Naive B cell (primary cell): ENCODE results near the gene SNX18. TPM values are rescaled to one million over a fixed set of nuclear protein-coding genes. Genes with fewer than 3 reads are reported as not detected.

ENCODE experiments used
- ATAC-seq, 2 donors: fragments of 150-1000 bp; cut with Tn5 transposase; 2 replicates each; pipeline ENCODE4 v1.10.0; 2021; ENCODE audit warnings: low read depth in 2 of 2, mild to moderate bottlenecking in 2 of 2, moderate library complexity in 2 of 2
- DNase-seq: peaks from one replicate; pipeline ENCODE4 v3.0.0; 2022
- H3K27ac Mint-ChIP-seq, 6 donors: one replicate each; pipeline ENCODE4 v1.8.0; 2020 to 2022; ENCODE audit warnings: mild to moderate bottlenecking in 6 of 6, mixed read lengths in 6 of 6, moderate library complexity in 5 of 6, inconsistent platforms in 2 of 6
- H3K27me3 Mint-ChIP-seq, 3 donors: one replicate each; pipeline ENCODE4 v1.8.0; 2021 to 2022; ENCODE audit warnings: mixed read lengths in 3 of 3, mild to moderate bottlenecking in 1 of 3
- H3K36me3 Mint-ChIP-seq, 2 donors: one replicate each; pipeline ENCODE4 v1.8.0; 2020 to 2022; ENCODE audit warnings: mixed read lengths in 2 of 2, inconsistent platforms in 1 of 2, mild to moderate bottlenecking in 1 of 2
- H3K4me1 Mint-ChIP-seq, 3 donors: one replicate each; pipeline ENCODE4 v1.8.0; 2020 to 2022; ENCODE audit warnings: mixed read lengths in 3 of 3, inconsistent platforms in 1 of 3, mild to moderate bottlenecking in 1 of 3, moderate library complexity in 1 of 3
- H3K4me3 Mint-ChIP-seq, 8 donors: one replicate each; pipeline ENCODE4 v1.8.0; 2020 to 2022; ENCODE audit warnings: mild to moderate bottlenecking in 8 of 8, mixed read lengths in 8 of 8, moderate library complexity in 8 of 8, inconsistent platforms in 2 of 8
- H3K9me3 Mint-ChIP-seq, 7 donors: one replicate each; pipeline ENCODE4 v1.8.0; 2020 to 2022; ENCODE audit warnings: mixed read lengths in 7 of 7, mild to moderate bottlenecking in 5 of 7, inconsistent platforms in 2 of 7, moderate library complexity in 1 of 7
- polyA plus RNA-seq, 6 donors: library from polyadenylated mRNA; unstranded; fragments of 300-500 nt; fragmentation: Illumina TruSeq; gene quantifications; one replicate each; pipeline ENCODE4 v1.2.3, GENCODE V29; 2021; ENCODE audit warnings: low read depth in 6 of 6

SNX18 gene
- polyA plus RNA-seq, 6 donors from 2014 or later, result 0.74 to 10.2 (median 7.6) TPM

GRCh38 chr5:54521856-54522479 is 4.4 kb downstream of the SNX18 start:
- Mint-ChIP-seq H3K4me3 (peak overlapping the region; percentile 87 to 100 (median 96)), H3K27me3 (no peaks in the 10 kb centered on the region), H3K27ac (peak overlapping the region in 3 of 6 donors; percentile 59 to 90 (median 74)), H3K4me1 (peaks cover 39 to 66% (median 59%) of the 10 kb centered on the region in 3 donors), H3K36me3 (peaks cover 0 to 27% of the 10 kb centered on the region in 2 donors), H3K9me3 (no peaks in the 10 kb centered on the region)
- no peak for ATAC-seq
- DNase-seq, result no peak

GRCh38 chr5:54523534-54523933 is 6.0 kb downstream of the SNX18 start:
- Mint-ChIP-seq H3K27me3 (no peaks in the 10 kb centered on the region), H3K4me1 (peaks cover 33 to 61% (median 56%) of the 10 kb centered on the region in 3 donors), H3K9me3 (no peaks in the 10 kb centered on the region), H3K4me3 (peak overlapping the region in 7 of 8 donors; percentile 56 to 100 (median 81)), H3K27ac (peak overlapping the region in 4 of 6 donors; percentile 26 to 77 (median 50)), H3K36me3 (peaks cover 0 to 27% of the 10 kb centered on the region in 2 donors)
- DNase-seq (no peak), ATAC-seq (no peak)

- peaks cover 0 to 27% of the 10 kb centered on the region in 2 donors for H3K36me3 Mint-ChIP-seq
- no peak for ATAC-seq
- no peaks in the 10 kb centered on the region for H3K9me3 Mint-ChIP-seq
- H3K27ac Mint-ChIP-seq, result peak overlapping the region in 3 of 6 donors; percentile 48 to 77 (median 62)
- H3K4me3 Mint-ChIP-seq, result peak overlapping the region in 7 of 8 donors; percentile 59 to 100 (median 81)
- no peak for DNase-seq
- H3K27me3 Mint-ChIP-seq, result no peaks in the 10 kb centered on the region
- peaks cover 28 to 57% (median 56%) of the 10 kb centered on the region in 3 donors for H3K4me1 Mint-ChIP-seq
Observed at GRCh38 chr5:54524082-54524481, 6.5 kb downstream of the SNX18 start.

GRCh38 chr5:54524704-54525103 is 7.1 kb downstream of the SNX18 start:
- H3K36me3 Mint-ChIP-seq, result peaks cover 0 to 24% of the 10 kb centered on the region in 2 donors
- H3K4me3 Mint-ChIP-seq, result peak overlapping the region in 7 of 8 donors; percentile 59 to 100 (median 81)
- ATAC-seq (no peak), DNase-seq (no peak)
- H3K27me3 Mint-ChIP-seq, result no peaks in the 10 kb centered on the region
- peaks cover 22 to 50% (median 50%) of the 10 kb centered on the region in 3 donors for H3K4me1 Mint-ChIP-seq
- H3K9me3 Mint-ChIP-seq, result no peaks in the 10 kb centered on the region
- H3K27ac Mint-ChIP-seq, result peak overlapping the region in 3 of 6 donors; percentile 48 to 77 (median 67)

- Mint-ChIP-seq H3K9me3 (no peaks in the 10 kb centered on the region), H3K4me1 (peaks cover 20 to 52% (median 48%) of the 10 kb centered on the region in 3 donors), H3K27me3 (no peaks in the 10 kb centered on the region), H3K4me3 (peak overlapping the region in 5 of 8 donors; percentile 19 to 96 (median 71)), H3K36me3 (peaks cover 0 to 21% of the 10 kb centered on the region in 2 donors), H3K27ac (peak overlapping the region in 1 of 6 donors; percentile 77)
- no peak for DNase-seq
- no peak for ATAC-seq
Observed at GRCh38 chr5:54525261-54525660, 7.7 kb downstream of the SNX18 start.

- DNase-seq (no peak), ATAC-seq (no peak)
- peak overlapping the region in 3 of 8 donors; percentile 12 to 20 (median 19) for H3K4me3 Mint-ChIP-seq
- H3K9me3 Mint-ChIP-seq, result no peaks in the 10 kb centered on the region
- peaks cover 0 to 16% of the 10 kb centered on the region in 2 donors for H3K36me3 Mint-ChIP-seq
- H3K4me1 Mint-ChIP-seq, result peaks cover 16 to 48% (median 44%) of the 10 kb centered on the region in 3 donors
- H3K27me3 Mint-ChIP-seq, result no peaks in the 10 kb centered on the region
- peak overlapping the region in 2 of 6 donors; percentile 12 to 60 for H3K27ac Mint-ChIP-seq
Observed at GRCh38 chr5:54525692-54526091, 8.1 kb downstream of the SNX18 start.

GRCh38 chr5:54526604-54527288 is 9.2 kb downstream of the SNX18 start:
- no peak for ATAC-seq

GRCh38 chr5:54528633-54529209 is 11.2 kb downstream of the SNX18 start:
- no peak for ATAC-seq
- Mint-ChIP-seq H3K4me1 (peaks cover 31 to 40% (median 39%) of the 10 kb centered on the region in 3 donors), H3K4me3 (no peak overlapping the region), H3K36me3 (peaks cover 5 to 10% of the 10 kb centered on the region in 2 donors), H3K9me3 (no peaks in the 10 kb centered on the region), H3K27ac (no peak overlapping the region), H3K27me3 (no peaks in the 10 kb centered on the region)
- no peak for DNase-seq

More at GRCh38 chr5:54526604-54527288, 9.2 kb downstream of the SNX18 start:
- Mint-ChIP-seq H3K9me3 (no peaks in the 10 kb centered on the region), H3K27me3 (no peaks in the 10 kb centered on the region), H3K4me1 (peaks cover 16 to 49% (median 44%) of the 10 kb centered on the region in 3 donors), H3K4me3 (no peak overlapping the region), H3K27ac (no peak overlapping the region), H3K36me3 (peaks cover 0 to 17% of the 10 kb centered on the region in 2 donors)
- DNase-seq, result no peak

GRCh38 chr5:54529565-54529964 is 12.0 kb downstream of the SNX18 start:
- H3K4me3 Mint-ChIP-seq, result peak overlapping the region in 3 of 8 donors; percentile 13 to 60 (median 53)
- ATAC-seq (no peak), DNase-seq (no peak)
- peak overlapping the region in 1 of 6 donors; percentile 35 for H3K27ac Mint-ChIP-seq
- no peaks in the 10 kb centered on the region for H3K27me3 Mint-ChIP-seq
- H3K36me3 Mint-ChIP-seq, result peaks cover 12 to 15% of the 10 kb centered on the region in 2 donors
- no peaks in the 10 kb centered on the region for H3K9me3 Mint-ChIP-seq
- H3K4me1 Mint-ChIP-seq, result peaks cover 38 to 39% (median 39%) of the 10 kb centered on the region in 3 donors

- DNase-seq (no peak), ATAC-seq (no peak)
- Mint-ChIP-seq H3K36me3 (peaks cover 12 to 24% of the 10 kb centered on the region in 2 donors), H3K4me1 (peaks cover 38 to 56% (median 49%) of the 10 kb centered on the region in 3 donors), H3K9me3 (peaks cover 0 to 3% (median 0%) of the 10 kb centered on the region in 7 donors), H3K27ac (peak overlapping the region in 4 of 6 donors; percentile 5 to 58 (median 32)), H3K27me3 (no peaks in the 10 kb centered on the region), H3K4me3 (peak overlapping the region in 5 of 8 donors; percentile 5 to 88 (median 60))
Observed at GRCh38 chr5:54531546-54531945, 14.0 kb downstream of the SNX18 start.

GRCh38 chr5:54533541-54534190 is 16.1 kb downstream of the SNX18 start:
- Mint-ChIP-seq H3K4me1 (peaks cover 51 to 73% (median 68%) of the 10 kb centered on the region in 3 donors), H3K27ac (peak overlapping the region in 4 of 6 donors; percentile 63 to 91 (median 82)), H3K4me3 (peak overlapping the region in 4 of 8 donors; percentile 26 to 78 (median 58)), H3K36me3 (peaks cover 12 to 24% of the 10 kb centered on the region in 2 donors), H3K9me3 (peaks cover 0 to 6% (median 0%) of the 10 kb centered on the region in 7 donors), H3K27me3 (no peaks in the 10 kb centered on the region)
- DNase-seq (no peak), ATAC-seq (no peak)

GRCh38 chr5:54534191-54535004 is 16.8 kb downstream of the SNX18 start:
- ATAC-seq, result no peak
- Mint-ChIP-seq H3K27me3 (no peaks in the 10 kb centered on the region), H3K4me1 (peaks cover 57 to 79% (median 72%) of the 10 kb centered on the region in 3 donors), H3K9me3 (peaks cover 0 to 6% (median 0%) of the 10 kb centered on the region in 7 donors), H3K4me3 (peak overlapping the region in 4 of 8 donors; percentile 6 to 35 (median 20)), H3K27ac (peak overlapping the region in 4 of 6 donors; percentile 58 to 92 (median 82)), H3K36me3 (peaks cover 12 to 24% of the 10 kb centered on the region in 2 donors)
- DNase-seq, result no peak
